A549 (cell line): ENCODE measurements around the gene CFAP97D2. TPM values are rescaled to one million over a fixed set of nuclear protein-coding genes. Genes with fewer than 3 reads are reported as not detected.
A peak's percentile ranks its signal among the peaks of the same experiment; 100 is the strongest.
"Not testable (repeated sequence)": the region's sequence is repeated elsewhere in the genome, so short reads cannot be mapped to it uniquely, and the experiment has no call there.

ENCODE experiments used
- ATAC-seq, 2 experiments: fragments of 200-7000 bp in 1 of 2; fragments of >200 bp in 1 of 2; cut with Nextera tagmentation in 1 of 2; cut with Tn5 transposase in 1 of 2; 3 replicates each; pipeline versions ENCODE4 v1.8.0 to v1.9.1; 2018 to 2020; ENCODE audit warnings: mild to moderate bottlenecking in 1 of 2, moderate library complexity in 1 of 2
- CTCF ChIA-PET: fragments of 300-600 bp; sonication (Branson Sonifier 250); formaldehyde crosslinking; extraction: SDS; loops from one replicate; lab custom pipeline; 2021; ENCODE audit warnings: antibody characterized with exemption, inconsistent platforms; lab: Yijun Ruan, JAX
- POLR2A ChIA-PET: fragments of 350-600 bp; formaldehyde crosslinking; extraction: SDS; loops from one replicate; lab custom pipeline; 2021; ENCODE audit warnings: antibody characterized with exemption, inconsistent platforms; lab: Yijun Ruan, JAX
- DNase-seq, 2 experiments: peaks; one replicate each; pipeline versions ENCODE4 v3.0.0 to v3.0.0-alpha.2; 2011 to 2016; ENCODE audit warnings: low read depth in 1 of 2, low spot score in 1 of 2
- FAIRE-seq: peaks from 2 replicates; lab custom pipeline; 2011; peaks lifted over from hg19 to GRCh38; lab: Jason Lieb, UNC
- H3K27ac ChIP-seq, 2 experiments: fragments of >200 bp; sonication (Bioruptor Twin); formaldehyde crosslinking; 3 replicates each; pipeline ENCODE4 v1.5.1; 2016 to 2017
- H3K4me1 ChIP-seq: fragments of >200 bp; sonication (Bioruptor Twin); formaldehyde crosslinking; 3 replicates; pipeline ENCODE4 v1.6.1; 2016
- H3K4me2 ChIP-seq: fragments of >200 bp; sonication (Bioruptor Twin); formaldehyde crosslinking; 3 replicates; pipeline ENCODE4 v1.6.1; 2016
- H3K4me3 ChIP-seq: fragments of >200 bp; sonication (Bioruptor Twin); formaldehyde crosslinking; 3 replicates; pipeline ENCODE4 v1.5.1; 2016
- H3K9me3 ChIP-seq: fragments of >200 bp; sonication (Bioruptor Twin); formaldehyde crosslinking; 3 replicates; pipeline ENCODE4 v1.6.1; 2016
- CBX2 ChIP-seq: fragments of 200-600 bp; sonication (generic); IDR thresholded peaks from 2 replicates; pipeline ENCODE4 v1.6.1; 2016; ENCODE audit warnings: low read depth, mild to moderate bottlenecking, borderline replicate concordance
- CEBPB ChIP-seq, 2 experiments: fragments of >200 bp in 1 of 2; sonication (Bioruptor Twin) in 1 of 2; formaldehyde crosslinking in 1 of 2; IDR thresholded peaks; 2 replicates each; pipeline ENCODE4 v1.6.1; 2012 to 2016
- EHMT2 ChIP-seq: fragments of 200-600 bp; sonication (generic); IDR thresholded peaks from 2 replicates; pipeline ENCODE4 v1.6.1; 2016; ENCODE audit warnings: antibody characterized with exemption, low read depth, mild to moderate bottlenecking, moderate library complexity
- HEYL ChIP-seq: fragments of 250-450 bp; sonication (Bioruptor Pico); IDR thresholded peaks from 2 replicates; pipeline ENCODE4 v1.8.0; 2021; ENCODE audit warnings: mild to moderate bottlenecking, moderate library complexity
- HOXA7 ChIP-seq: fragments of 250-450 bp; sonication (Bioruptor Pico); IDR thresholded peaks from 2 replicates; pipeline ENCODE4 v1.5.0; 2020; ENCODE audit warnings: mild to moderate bottlenecking, moderate library complexity
- JUN ChIP-seq, 2 experiments: fragments of >200 bp; sonication (Bioruptor Twin); formaldehyde crosslinking; IDR thresholded peaks; 2 replicates in 1 of 2; 3 replicates in 1 of 2; pipeline ENCODE4 v1.6.1; 2016 to 2017
- MAZ ChIP-seq: fragments of 150-350 bp; IDR thresholded peaks from 2 replicates; pipeline ENCODE4 v1.6.1; 2014; ENCODE audit warnings: antibody characterized with exemption, low read depth, low read length, borderline replicate concordance
- PHF8 ChIP-seq: fragments of 200-600 bp; sonication (generic); IDR thresholded peaks from 2 replicates; pipeline ENCODE4 v1.6.1; 2016; ENCODE audit warnings: low read depth, mild to moderate bottlenecking, antibody characterized with exemption, moderate library complexity, borderline replicate concordance
- POLR2A ChIP-seq: IDR thresholded peaks from 2 replicates; pipeline ENCODE4 v1.6.1; 2012; ENCODE audit warnings: mild to moderate bottlenecking, low read length
- RARB ChIP-seq: fragments of 250-450 bp; sonication (Bioruptor Pico); IDR thresholded peaks from 2 replicates; pipeline ENCODE4 v1.8.0; 2021; ENCODE audit warnings: mild to moderate bottlenecking, moderate library complexity
- RCOR1 ChIP-seq: fragments of 150-350 bp; IDR thresholded peaks from 2 replicates; pipeline ENCODE4 v1.6.1; 2014; ENCODE audit warnings: antibody characterized with exemption, low read length, low read depth
- RFX5 ChIP-seq: fragments of 450-650 bp; IDR thresholded peaks from 2 replicates; pipeline ENCODE4 v1.7.1; 2014; ENCODE audit warnings: antibody characterized with exemption, mild to moderate bottlenecking, moderate library complexity
- SREBF2 ChIP-seq: fragments of 450-650 bp; IDR thresholded peaks from 2 replicates; pipeline ENCODE4 v1.6.1; 2014; ENCODE audit warnings: mild to moderate bottlenecking, moderate library complexity
- TFCP2L1 ChIP-seq: fragments of 250-450 bp; sonication (Bioruptor Pico); IDR thresholded peaks from 2 replicates; pipeline ENCODE4 v1.5.0; 2021; ENCODE audit warnings: mild to moderate bottlenecking
- TP53 ChIP-seq: fragments of 250-450 bp; sonication (Bioruptor Pico); IDR thresholded peaks from 2 replicates; pipeline ENCODE4 v1.5.0; 2021; ENCODE audit warnings: mild to moderate bottlenecking, moderate library complexity
- WGBS: methylation state at CpG from one replicate; pipeline ENCODE4 v1.1.6; 2017; ENCODE audit errors: missing lambda C conversion rate; 5-methylcytosine and 5-hydroxymethylcytosine counted together
- polyA plus RNA-seq, 4 experiments: library from polyadenylated mRNA; depleted of rRNA in 3 of 4; stranded (reverse); fragments of >200 nt; fragmentation: RNase III in 1 of 4; extraction: RNeasy Plus Mini Kit Qiagen cat#74134 plus additional on column Dnase treatment in 1 of 4; gene quantifications; 2 replicates in 3 of 4; 3 replicates in 1 of 4; pipeline ENCODE4 v1.2.3, GENCODE V29; 2011 to 2017
- TF ChIP-seq, protein P1 (sequence below): fragments of 150-350 bp; IDR thresholded peaks from 2 replicates; pipeline ENCODE4 v1.6.1; 2014; ENCODE audit warnings: low read depth, mild to moderate bottlenecking, low read length
- TF ChIP-seq, protein P2 (sequence below): fragments of 450-650 bp; IDR thresholded peaks from 2 replicates; pipeline ENCODE4 v1.6.1; 2014; ENCODE audit warnings: antibody characterized with exemption

The CFAP97D2 gene
- polyA plus RNA-seq, 2 of the 4 experiments (the other 2 are of a cell fraction), result not detected

DNA sequence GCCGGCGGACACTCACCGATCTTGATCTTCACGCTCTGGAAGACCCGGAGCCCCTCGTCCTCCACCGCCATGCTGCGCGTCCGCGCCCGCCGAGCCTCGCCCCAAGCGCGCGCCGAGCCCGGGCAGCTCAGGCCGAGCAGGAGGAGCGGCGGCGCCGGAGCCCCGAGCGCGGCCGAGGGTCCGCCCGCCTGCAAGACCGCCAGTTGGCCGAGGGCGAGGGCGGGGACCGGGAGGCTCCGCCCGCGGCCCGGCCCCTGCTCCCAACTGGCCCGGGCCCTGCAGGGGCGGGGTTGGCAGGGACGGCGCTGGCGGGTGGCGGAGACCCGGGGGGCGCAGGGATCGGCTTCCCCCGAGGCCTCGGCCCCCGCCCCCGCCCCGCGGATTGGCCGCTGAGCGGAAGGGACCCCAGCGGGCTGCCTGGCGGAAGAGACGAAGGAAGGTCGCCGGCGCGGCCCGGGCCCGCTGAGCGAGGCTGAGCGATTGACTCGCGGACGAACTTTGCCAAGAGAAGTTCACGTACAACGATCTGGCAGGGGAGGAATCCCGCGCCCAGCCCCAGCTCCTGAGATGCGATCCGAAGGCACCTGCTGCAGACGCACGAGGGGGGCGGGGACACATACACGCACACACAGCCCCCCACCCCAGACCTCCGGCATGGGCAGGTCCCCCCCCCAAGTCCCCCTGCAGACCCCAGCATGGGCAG lies 46.5 kb upstream of the CFAP97D2 start, which contains the start of gene RASA3:
Gene RASA3, minus strand, starts transcription at position 205 of the 703 bp plus-strand sequence. Its CDS starts 134 bp downstream, at position 71.
- Histone ChIP-seq H3K27ac (peak within 1 kb of the TSS; percentile 74 to 88), H3K9me3 (no peaks in the 10 kb centered on the region), H3K4me1 (0 out of 3 replicates have a peak, but pooled peaks cover 6% of the 10 kb centered on the region), H3K4me2 (peak within 1 kb of the TSS; percentile 90), H3K4me3 (peak within 1 kb of the TSS; percentile 94)
- FAIRE-seq (no peak), ATAC-seq (peak; percentile 89 to 95), DNase-seq (peak; percentile 54 to 72)
- TF ChIP-seq RARB (no peak), POLR2A (peak; percentile 42)
- WGBS, result 0% methylated on average over 3 of the region's 81 CpGs
- POLR2A ChIA-PET, result interaction anchor here (1.4 kb wide), 1 partner anchor 14 kb away, joined by 3 read pairs; no protein-coding TSS in a partner anchor
- CTCF ChIA-PET, result no interaction called here

DNA sequence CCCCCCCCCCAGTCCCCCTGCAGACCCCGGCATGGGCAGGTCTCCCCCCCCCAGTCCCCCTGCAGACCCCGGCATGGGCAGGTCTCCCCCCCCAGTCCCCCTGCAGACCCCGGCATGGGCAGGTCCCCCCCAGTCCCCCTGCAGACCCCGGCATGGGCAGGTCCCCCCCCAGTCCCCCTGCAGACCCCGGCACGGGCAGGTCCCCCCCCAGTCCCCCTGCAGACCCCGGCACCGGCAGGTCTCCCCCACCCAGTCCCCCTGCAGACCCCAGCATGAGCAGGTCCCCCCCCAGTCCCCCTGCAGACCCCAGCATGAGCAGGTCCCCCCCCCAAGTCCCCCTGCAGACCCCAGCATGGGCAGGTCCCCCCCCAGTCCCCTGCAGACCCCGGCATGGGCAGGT lies 45.9 kb upstream of the CFAP97D2 start:
- POLR2A ChIA-PET, result interaction anchor here (1.4 kb wide), 1 partner anchor 14 kb away, joined by 3 read pairs; no protein-coding TSS in a partner anchor
- ATAC-seq, DNase-seq, H3K9me3 ChIP-seq, H3K4me1 ChIP-seq, FAIRE-seq, CTCF ChIA-PET: not testable (repeated sequence)
- peak overlapping the region; percentile 94; the same call in 2 of the 3 replicates for H3K4me3 ChIP-seq
- H3K4me2 ChIP-seq, result peak overlapping the region; percentile 90
- H3K27ac ChIP-seq, result peak overlapping the region; percentile 74 to 88; a peak in 4 of 6 replicates
- WGBS, result no CpG with 5 or more reads among the region's 9 CpGs

DNA sequence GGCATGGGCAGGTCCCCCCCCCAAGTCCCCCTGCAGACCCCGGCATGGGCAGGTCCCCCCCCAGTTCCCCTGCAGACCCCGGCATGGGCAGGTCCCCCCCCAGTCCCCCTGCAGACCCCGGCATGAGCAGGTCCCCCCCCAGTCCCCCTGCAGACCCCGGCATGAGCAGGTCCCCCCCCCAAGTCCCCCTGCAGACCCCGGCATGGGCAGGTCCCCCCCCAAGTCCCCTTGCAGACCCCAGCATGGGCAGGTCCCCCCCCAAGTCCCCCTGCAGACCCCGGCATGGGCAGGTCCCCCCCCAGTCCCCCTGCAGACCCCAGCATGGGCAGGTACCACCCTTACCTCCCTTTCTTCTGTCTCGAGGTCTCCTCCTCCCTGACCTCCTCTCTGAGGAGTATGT lies 45.5 kb upstream of the CFAP97D2 start:
- FAIRE-seq, H3K9me3 ChIP-seq, H3K4me2 ChIP-seq, DNase-seq, ATAC-seq, H3K27ac ChIP-seq, H3K4me1 ChIP-seq, CTCF ChIA-PET, H3K4me3 ChIP-seq, POLR2A ChIA-PET: not testable (repeated sequence)
- 83% methylated on average over 1 of the region's 7 CpGs for WGBS

DNA sequence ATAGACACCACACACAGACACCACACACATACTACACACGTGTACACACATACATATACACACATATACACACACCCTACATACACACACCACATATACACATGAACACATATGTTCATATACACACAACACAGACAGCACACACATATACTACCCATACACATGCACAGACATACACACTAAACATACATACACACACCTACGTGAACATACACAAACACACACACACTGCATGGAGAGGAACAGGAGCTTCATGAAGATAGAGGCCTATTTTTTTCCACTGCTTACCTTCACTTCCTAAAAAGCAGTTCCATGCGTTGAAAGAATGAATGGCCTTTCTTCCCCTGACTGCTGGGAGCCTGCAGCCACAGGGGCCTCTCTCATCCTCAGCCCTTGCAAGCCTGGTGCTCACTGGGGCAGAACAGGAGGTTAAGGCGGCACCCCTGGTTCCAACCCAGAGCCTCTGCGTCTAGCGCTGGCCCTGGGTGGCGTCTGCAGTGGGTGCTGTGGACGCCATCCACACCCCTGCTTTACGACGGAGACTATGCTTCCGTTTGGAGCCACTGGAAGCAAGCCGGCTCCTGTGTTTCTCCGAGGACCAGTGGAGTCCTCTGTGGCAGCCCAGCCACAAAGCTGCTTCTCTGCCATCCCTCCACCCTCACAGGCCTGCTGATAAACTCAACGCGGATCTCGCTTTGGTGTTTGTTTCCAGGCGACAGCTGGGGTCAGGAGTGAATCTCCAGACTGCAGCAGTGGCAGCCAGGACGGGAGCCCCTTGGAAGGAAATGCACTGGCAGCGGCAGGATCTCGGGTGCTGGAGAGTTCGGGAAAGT lies 44.7 kb upstream of the CFAP97D2 start:
- no peak for FAIRE-seq
- TF ChIP-seq SREBF2 (no peak), HOXA7 (CRISPR knock-in tag) (no peak), EHMT2 (no peak), RFX5 (no peak), HEYL (CRISPR knock-in tag) (no peak), MAZ (no peak), TP53 (CRISPR knock-in tag) (no peak), CBX2 (no peak), PHF8 (no peak), CEBPB (IDR thresholded peaks at IDR 0.05) (no peak), JUN (IDR thresholded peaks at IDR 0.05) (no peak), TFCP2L1 (CRISPR knock-in tag) (no peak), RCOR1 (no peak)
- TF ChIP-seq, protein P1, sequence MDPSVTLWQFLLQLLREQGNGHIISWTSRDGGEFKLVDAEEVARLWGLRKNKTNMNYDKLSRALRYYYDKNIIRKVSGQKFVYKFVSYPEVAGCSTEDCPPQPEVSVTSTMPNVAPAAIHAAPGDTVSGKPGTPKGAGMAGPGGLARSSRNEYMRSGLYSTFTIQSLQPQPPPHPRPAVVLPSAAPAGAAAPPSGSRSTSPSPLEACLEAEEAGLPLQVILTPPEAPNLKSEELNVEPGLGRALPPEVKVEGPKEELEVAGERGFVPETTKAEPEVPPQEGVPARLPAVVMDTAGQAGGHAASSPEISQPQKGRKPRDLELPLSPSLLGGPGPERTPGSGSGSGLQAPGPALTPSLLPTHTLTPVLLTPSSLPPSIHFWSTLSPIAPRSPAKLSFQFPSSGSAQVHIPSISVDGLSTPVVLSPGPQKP, result no peak
- TF ChIP-seq, protein P2, sequence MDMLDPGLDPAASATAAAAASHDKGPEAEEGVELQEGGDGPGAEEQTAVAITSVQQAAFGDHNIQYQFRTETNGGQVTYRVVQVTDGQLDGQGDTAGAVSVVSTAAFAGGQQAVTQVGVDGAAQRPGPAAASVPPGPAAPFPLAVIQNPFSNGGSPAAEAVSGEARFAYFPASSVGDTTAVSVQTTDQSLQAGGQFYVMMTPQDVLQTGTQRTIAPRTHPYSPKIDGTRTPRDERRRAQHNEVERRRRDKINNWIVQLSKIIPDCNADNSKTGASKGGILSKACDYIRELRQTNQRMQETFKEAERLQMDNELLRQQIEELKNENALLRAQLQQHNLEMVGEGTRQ, result no peak

More for the DNA sequence above, 44.7 kb upstream of the CFAP97D2 start:
- Histone ChIP-seq H3K9me3 (no peaks in the 10 kb centered on the region), H3K4me2 (no peak overlapping the region), H3K27ac (no peak overlapping the region), H3K4me1 (0 out of 3 replicates have a peak, but pooled peaks cover 6% of the 10 kb centered on the region), H3K4me3 (no peak overlapping the region)
- ATAC-seq (no peak), DNase-seq (no peak)
- POLR2A ChIA-PET, result no interaction called here
- CTCF ChIA-PET, result no interaction called here
- WGBS, result 84% methylated on average over 10 of the region's 21 CpGs
